ENCODE results near the gene WNT9B.

The WNT9B gene

GRCh38 chr17:46874906-46875305 is 23.5 kb downstream of the WNT9B start:
- Histone ChIP-seq H3K4me3 (replicated peaks; ENCODE audit: insufficient read depth, low read length) (no peak overlapping the region), H3K27me3 (ENCODE audit: insufficient read depth, poor library complexity, severe bottlenecking) (no peaks in the 10 kb centered on the region), H3K27ac (replicated peaks) (no peak overlapping the region)
- DNase-seq (ENCODE audit: low read depth in 1 of 2, low spot score in 1 of 2), result peak in 1 of 2 experiments; percentile 48
- TF ChIP-seq GABPA (IDR thresholded peaks at IDR 0.05; ENCODE audit: low read depth) (no peak), REST (IDR thresholded peaks at IDR 0.05; ENCODE audit: insufficient replicate concordance, low read depth) (no peak), CTCF (IDR thresholded peaks at IDR 0.05; ENCODE audit: insufficient read depth, low read length) (no peak), POLR2AphosphoS5 (IDR thresholded peaks at IDR 0.05; ENCODE audit: low read depth) (no peak), SPI1 (IDR thresholded peaks at IDR 0.05; ENCODE audit: borderline replicate concordance, low read depth) (no peak)

- H3K4me3 ChIP-seq (replicated peaks; ENCODE audit: insufficient read depth, low read length), result no peak overlapping the region
- DNase-seq (ENCODE audit: low read depth in 1 of 2, low spot score in 1 of 2), result no peak
- H3K27ac ChIP-seq (replicated peaks), result no peak overlapping the region
- no peak for TF ChIP-seq POLR2AphosphoS5 (IDR thresholded peaks at IDR 0.05; ENCODE audit: low read depth)
- no peak for TF ChIP-seq REST (IDR thresholded peaks at IDR 0.05; ENCODE audit: insufficient replicate concordance, low read depth)
- no peak for TF ChIP-seq CTCF (IDR thresholded peaks at IDR 0.05; ENCODE audit: insufficient read depth, low read length)
- no peak for TF ChIP-seq GABPA (IDR thresholded peaks at IDR 0.05; ENCODE audit: low read depth)
- TF ChIP-seq SPI1 (IDR thresholded peaks at IDR 0.05; ENCODE audit: borderline replicate concordance, low read depth), result no peak
- H3K27me3 ChIP-seq (ENCODE audit: insufficient read depth, poor library complexity, severe bottlenecking), result no peaks in the 10 kb centered on the region
Measured at GRCh38 chr17:46875849-46876352, 24.5 kb downstream of the WNT9B start.

GRCh38 chr17:46876353-46876887 is 25.0 kb downstream of the WNT9B start:
- H3K4me3 ChIP-seq (replicated peaks; ENCODE audit: insufficient read depth, low read length), result no peak overlapping the region
- TF ChIP-seq POLR2AphosphoS5 (IDR thresholded peaks at IDR 0.05; ENCODE audit: low read depth) (no peak), CTCF (IDR thresholded peaks at IDR 0.05; ENCODE audit: insufficient read depth, low read length) (no peak), GABPA (IDR thresholded peaks at IDR 0.05; ENCODE audit: low read depth) (no peak), SPI1 (IDR thresholded peaks at IDR 0.05; ENCODE audit: borderline replicate concordance, low read depth) (no peak), REST (IDR thresholded peaks at IDR 0.05; ENCODE audit: insufficient replicate concordance, low read depth) (no peak)
- DNase-seq (ENCODE audit: low read depth in 1 of 2, low spot score in 1 of 2), result no peak
- H3K27me3 ChIP-seq (ENCODE audit: insufficient read depth, poor library complexity, severe bottlenecking), result no peaks in the 10 kb centered on the region
- H3K27ac ChIP-seq (replicated peaks), result no peak overlapping the region

All from HL-60 (cell line).